HG02798 (cell line): Measurements from ENCODE around the gene SYDE1.
"Not testable (repeated sequence)": the region's sequence is repeated elsewhere in the genome, so short reads cannot be mapped to it uniquely, and the experiment has no call there.

Experiments
- ATAC-seq: cut with Tn5 transposase; IDR thresholded peaks from one replicate; pipeline ENCODE4 v1.9.1; 2021; ENCODE audit warnings: mild to moderate bottlenecking; ENCODE audit not compliant: unreplicated experiment, poor library complexity

SYDE1 gene

GRCh38 chr19:15107061-15108010 lies at the start of gene SYDE1:
Gene SYDE1 (plus strand): TSS chr19:15107401. CDS start chr19:15107434, 33 bp downstream.
- no peak for ATAC-seq

- ATAC-seq, result no peak
Measured at GRCh38 chr19:15062036-15062435, 45.2 kb upstream of the SYDE1 start.

- not testable (repeated sequence) for ATAC-seq
Measured at GRCh38 chr19:15070386-15070785, 36.8 kb upstream of the SYDE1 start.

- no peak for ATAC-seq
Measured at GRCh38 chr19:15072930-15073647, 34.1 kb upstream of the SYDE1 start.

- no peak for ATAC-seq
Measured at GRCh38 chr19:15074371-15074770, 32.8 kb upstream of the SYDE1 start.

DNA sequence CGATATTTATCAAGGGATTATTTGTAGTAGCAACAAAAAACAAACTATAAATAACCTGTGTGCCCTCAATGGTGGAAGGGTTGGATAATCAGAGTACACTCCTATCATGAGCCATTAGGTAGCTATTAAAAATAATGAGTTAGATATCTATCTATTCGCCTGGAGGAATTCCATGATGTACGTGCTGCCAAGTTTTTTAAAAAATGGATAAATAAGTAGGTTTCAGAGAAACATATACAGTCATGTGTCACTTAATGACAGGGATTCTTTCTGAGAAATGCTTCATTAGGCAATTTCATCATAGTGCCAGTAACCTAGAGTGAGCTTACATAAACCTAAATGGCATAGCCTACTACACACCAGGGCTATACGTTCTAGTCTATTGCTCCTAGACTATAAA lies 31.4 kb upstream of the SYDE1 start:
- ATAC-seq, result no peak

DNA sequence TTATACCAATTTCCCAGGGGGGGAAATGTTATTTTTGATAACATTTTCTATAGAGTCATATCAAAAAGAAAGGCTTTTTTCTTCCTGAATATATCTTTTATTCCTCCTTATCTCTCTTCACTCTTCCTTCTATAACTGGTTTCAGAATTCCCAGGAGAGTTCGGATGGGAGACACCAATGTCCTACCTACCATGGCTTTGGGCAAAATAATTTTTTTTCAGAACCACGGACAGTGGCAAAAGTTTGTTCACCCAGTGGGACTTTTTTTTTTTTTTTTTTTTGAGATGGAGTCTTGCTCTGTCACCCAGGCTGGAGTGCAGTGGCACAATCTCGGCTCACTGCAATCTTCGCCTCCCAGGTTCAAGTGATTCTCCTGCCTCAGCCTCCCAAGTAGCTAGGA lies 27.2 kb upstream of the SYDE1 start:
- ATAC-seq, result not testable (repeated sequence)

DNA sequence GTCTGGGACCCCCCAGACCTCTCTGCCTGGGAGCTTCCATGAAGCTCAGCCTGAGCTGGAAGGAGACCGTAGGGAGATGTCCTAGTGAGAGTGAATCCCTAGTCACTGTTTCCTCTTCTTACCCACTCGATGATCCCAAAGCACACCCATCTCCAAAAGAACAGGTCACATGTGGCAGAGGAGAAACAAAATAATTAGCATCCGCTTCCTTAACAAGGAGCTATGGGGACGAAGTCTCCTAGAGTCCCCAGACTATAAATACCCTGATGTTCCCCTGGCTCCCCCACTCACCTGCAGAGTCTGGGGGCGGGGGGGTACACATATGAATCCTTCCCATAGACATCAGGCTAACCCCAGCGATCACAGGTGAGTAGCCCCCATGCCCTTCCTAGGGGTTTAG lies 25.3 kb upstream of the SYDE1 start, which contains the start of gene OR1I1:
OR1I1 (plus strand) TSS at position 301 of the 400 bp plus-strand sequence. CDS start 4,855 bp downstream, outside the sequence.
- no peak for ATAC-seq

- ATAC-seq, result no peak
Measured at GRCh38 chr19:15087182-15087581, 20.0 kb upstream of the SYDE1 start.

GRCh38 chr19:15091918-15092753 lies 15.1 kb upstream of the SYDE1 start:
- no peak for ATAC-seq

GRCh38 chr19:15093001-15093400 lies 14.2 kb upstream of the SYDE1 start:
- ATAC-seq, result no peak

- ATAC-seq, result no peak
Measured at GRCh38 chr19:15096223-15096622, 11.0 kb upstream of the SYDE1 start.

DNA sequence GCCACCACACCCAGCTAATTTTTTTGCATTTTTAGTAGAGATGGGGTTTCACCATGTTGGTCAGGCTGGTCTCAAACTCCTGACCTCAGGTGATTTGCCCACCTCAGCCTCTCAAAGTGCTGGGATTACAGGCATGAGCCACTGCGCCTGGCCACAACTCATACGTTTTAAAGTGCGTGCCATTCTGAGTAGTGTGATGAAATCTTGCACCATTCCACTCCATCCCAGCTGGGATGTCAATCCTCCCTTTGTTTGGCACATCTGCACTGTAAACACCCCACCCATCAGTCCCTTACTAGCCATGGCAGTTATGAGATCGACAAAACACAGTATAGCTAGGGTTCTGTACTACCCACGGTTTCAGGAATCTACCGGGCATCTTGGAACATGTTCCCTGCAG lies 9.2 kb upstream of the SYDE1 start:
- not testable (repeated sequence) for ATAC-seq

GRCh38 chr19:15098460-15098859 lies 8.7 kb upstream of the SYDE1 start:
- no peak for ATAC-seq

DNA sequence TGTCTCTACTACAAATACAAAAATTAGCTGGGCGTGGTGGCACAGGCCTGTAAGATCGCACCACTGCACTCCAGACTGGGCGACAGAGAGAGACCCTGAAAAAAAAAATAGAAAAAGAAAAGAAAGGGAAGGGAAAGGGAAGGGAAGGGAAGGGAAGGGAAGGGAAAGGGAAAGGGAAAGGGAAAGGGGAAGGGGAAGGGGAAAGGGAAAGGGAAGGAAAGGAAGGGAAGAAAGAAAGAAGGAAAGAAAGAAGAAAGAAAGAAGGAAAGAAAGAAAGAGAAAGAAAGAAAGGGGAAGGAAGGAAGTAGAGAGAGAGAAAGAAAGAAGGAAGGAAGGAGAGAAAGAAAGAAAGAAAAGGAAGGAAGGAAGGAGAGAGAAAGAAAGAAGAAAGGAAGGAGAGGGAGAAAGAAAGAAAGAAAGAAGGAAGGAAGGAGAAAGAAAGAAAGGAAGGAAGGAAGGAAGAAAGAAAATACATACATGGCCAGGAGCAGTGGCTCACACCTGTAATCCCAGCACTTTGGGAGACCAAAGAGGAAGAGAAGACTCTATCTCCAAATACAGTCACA lies 8.1 kb upstream of the SYDE1 start:
- ATAC-seq, result no peak

DNA sequence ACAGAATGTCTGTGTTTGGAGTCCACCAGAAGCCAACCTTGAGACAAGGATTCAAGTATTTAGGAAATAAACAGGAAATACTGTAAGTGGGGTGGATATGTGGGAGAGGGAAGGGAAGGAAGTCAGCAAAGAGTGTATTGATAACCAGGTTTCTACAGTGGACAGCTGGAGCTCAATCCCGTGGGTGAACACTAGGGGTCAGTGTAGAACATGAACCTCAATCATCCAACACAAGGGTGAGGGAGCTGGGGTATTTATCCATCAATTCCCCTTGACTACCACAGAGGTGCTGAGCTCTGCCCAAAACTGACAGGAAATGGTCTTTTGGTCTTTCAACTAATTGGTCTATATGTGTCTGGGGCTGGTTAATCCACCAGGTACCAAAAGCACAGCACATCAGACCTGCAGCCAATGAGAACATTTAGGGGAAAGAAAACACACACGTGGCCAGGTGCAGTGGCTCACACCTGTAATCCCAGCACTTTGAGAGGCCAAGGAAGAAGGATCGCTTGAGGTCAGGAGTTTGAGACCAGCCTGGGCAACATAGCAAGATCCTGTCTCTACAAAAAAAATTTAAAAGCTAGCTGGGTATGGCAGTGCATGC lies 5.6 kb upstream of the SYDE1 start:
- no peak for ATAC-seq

GRCh38 chr19:15104003-15104402 lies 3.2 kb upstream of the SYDE1 start:
- no peak for ATAC-seq

- ATAC-seq, result no peak
Measured at GRCh38 chr19:15104411-15104810, 2.8 kb upstream of the SYDE1 start.

- no peak for ATAC-seq
Measured at GRCh38 chr19:15105044-15105443, 2.2 kb upstream of the SYDE1 start.
